Measurements from ENCODE around the gene RPL31. TPM values are rescaled to one million over a fixed set of nuclear protein-coding genes. Genes with fewer than 3 reads are reported as not detected.

The RPL31 gene
- total RNA-seq, 2 donors from 2014 or later: 1,597 to 1,823 TPM

GRCh38 chr2:101052147-101052546 lies 50.1 kb downstream of the RPL31 start:
- no peak overlapping the region for H3K27ac ChIP-seq (ENCODE audit: low read depth, low read length)
- Mint-ChIP-seq H3K4me3 (no peak overlapping the region), H3K27me3 (ENCODE audit: insufficient read depth) (no peaks in the 10 kb centered on the region), H3K4me1 (no peaks in the 10 kb centered on the region), H3K36me3 (ENCODE audit: low read depth) (peaks cover 30% of the 10 kb centered on the region), H3K9me3 (peaks cover 4% of the 10 kb centered on the region), H3K27ac (no peak overlapping the region)
- no peaks in the 10 kb centered on the region for H3K4me1 ChIP-seq (ENCODE audit: control insufficient read depth, insufficient read depth, low read length)
- no peak overlapping the region for H3K9ac ChIP-seq (ENCODE audit: extremely low read depth, low read length, poor library complexity, severe bottlenecking)
- H3K9me3 ChIP-seq (ENCODE audit: control insufficient read depth, low read length): no peaks in the 10 kb centered on the region
- H3K36me3 ChIP-seq (ENCODE audit: control insufficient read depth, insufficient read depth, low read length): no peaks in the 10 kb centered on the region
- H3K27me3 ChIP-seq (ENCODE audit: control insufficient read depth, insufficient read depth, low read length, poor library complexity, severe bottlenecking): no peaks in the 10 kb centered on the region
- 88 to 100% methylated on average over 2 to 5 of the region's 5 CpGs for WGBS, 2 experiments (ENCODE audit: insufficient coverage in 1 of 2, insufficient read length in 1 of 2)
- no peak overlapping the region for H3K4me3 ChIP-seq (ENCODE audit: low read length)
- DNase-seq: no peak
- TF ChIP-seq CTCF (conservative IDR thresholded peaks at IDR 0.05): no peak

- Histone ChIP-seq H3K27ac (ENCODE audit: low read depth, low read length) (no peak overlapping the region), H3K36me3 (ENCODE audit: control insufficient read depth, insufficient read depth, low read length) (no peaks in the 10 kb centered on the region), H3K27me3 (ENCODE audit: control insufficient read depth, insufficient read depth, low read length, poor library complexity, severe bottlenecking) (no peaks in the 10 kb centered on the region), H3K4me3 (ENCODE audit: low read length) (no peak overlapping the region), H3K9me3 (ENCODE audit: control insufficient read depth, low read length) (no peaks in the 10 kb centered on the region), H3K4me1 (ENCODE audit: control insufficient read depth, insufficient read depth, low read length) (no peaks in the 10 kb centered on the region), H3K9ac (ENCODE audit: extremely low read depth, low read length, poor library complexity, severe bottlenecking) (no peak overlapping the region)
- DNase-seq: no peak
- Mint-ChIP-seq H3K4me3 (no peak overlapping the region), H3K27ac (peak overlapping the region; percentile 48), H3K9me3 (peaks cover 4% of the 10 kb centered on the region), H3K4me1 (no peaks in the 10 kb centered on the region), H3K27me3 (ENCODE audit: insufficient read depth) (no peaks in the 10 kb centered on the region), H3K36me3 (ENCODE audit: low read depth) (peaks cover 40% of the 10 kb centered on the region)
- no peak for TF ChIP-seq CTCF (conservative IDR thresholded peaks at IDR 0.05)
- 75 to 95% methylated on average over 2 to 3 of the region's 3 CpGs for WGBS, 2 experiments (ENCODE audit: insufficient coverage in 1 of 2, insufficient read length in 1 of 2)
These were observed 51.0 kb downstream of the RPL31 start for GRCh38 chr2:101053117-101053516.

Other genes with a start within 250 kb of the RPL31 start
- gene NPAS2, start 182.2 kb upstream of the RPL31 start, total RNA-seq: 1 to 10 TPM; 1.1 to 1.6 TPM
- gene TBC1D8, start 149.1 kb downstream of the RPL31 start, total RNA-seq: 10 to 100 TPM; 14.4 to 14.5 TPM

All from endodermal cell (in vitro differentiated cells).